Neural crest cell (in vitro differentiated cells): ENCODE measurements around the gene DCN. TPM values are rescaled to one million over a fixed set of nuclear protein-coding genes. Genes with fewer than 3 reads are reported as not detected.

Source experiments
- DNase-seq: peaks from one replicate; pipeline ENCODE4 v3.0.0; 2021; ENCODE audit warnings: low read depth, mixed read lengths, low spot score
- H3K27ac Mint-ChIP-seq: one replicate; pipeline ENCODE4 v1.8.0; 2021; ENCODE audit warnings: mild to moderate bottlenecking, mixed read lengths; ENCODE audit not compliant: unreplicated experiment
- H3K27me3 Mint-ChIP-seq: 2 replicates; pipeline ENCODE4 v1.8.0; 2021; ENCODE audit warnings: low read depth, mild to moderate bottlenecking, mixed read lengths
- H3K36me3 Mint-ChIP-seq: 2 replicates; pipeline ENCODE4 v1.8.0; 2021; ENCODE audit warnings: low read depth, mild to moderate bottlenecking, mixed read lengths
- H3K4me1 Mint-ChIP-seq: 2 replicates; pipeline ENCODE4 v1.8.0; 2021; ENCODE audit warnings: mixed read lengths
- H3K4me3 Mint-ChIP-seq: one replicate; pipeline ENCODE4 v1.8.0; 2021; ENCODE audit warnings: mild to moderate bottlenecking, mixed read lengths
- H3K9me3 Mint-ChIP-seq: 2 replicates; pipeline ENCODE4 v1.8.0; 2021; ENCODE audit warnings: mixed read lengths
- CTCF ChIP-seq: fragments of 200-600 bp; sonication (generic); conservative IDR thresholded peaks from 2 replicates; pipeline ENCODE4 v1.5.0; 2021; ENCODE audit warnings: antibody characterized with exemption, mild to moderate bottlenecking
- total RNA-seq: library from RNA; stranded (reverse); gene quantifications from 2 replicates; pipeline ENCODE4 v1.2.1, GENCODE V29; 2021

The DCN gene
- total RNA-seq, 1 donor from 2014 or later, result 19.6 TPM

- no peak overlapping the region for H3K27ac Mint-ChIP-seq
- H3K4me1 Mint-ChIP-seq, result no peaks in the 10 kb centered on the region
- H3K9me3 Mint-ChIP-seq, result no peaks in the 10 kb centered on the region
- no peaks in the 10 kb centered on the region for H3K36me3 Mint-ChIP-seq
- TF ChIP-seq CTCF, result no peak
- no peaks in the 10 kb centered on the region for H3K27me3 Mint-ChIP-seq
- no peak overlapping the region for H3K4me3 Mint-ChIP-seq
- no peak for DNase-seq
These were observed 79.0 kb downstream of the DCN start for GRCh38 chr12:91103624-91104023.

GRCh38 chr12:91103101-91103500 lies 79.5 kb downstream of the DCN start:
- no peaks in the 10 kb centered on the region for H3K4me1 Mint-ChIP-seq
- no peak overlapping the region for H3K4me3 Mint-ChIP-seq
- no peak for DNase-seq
- H3K27ac Mint-ChIP-seq, result no peak overlapping the region
- H3K9me3 Mint-ChIP-seq, result no peaks in the 10 kb centered on the region
- no peak for TF ChIP-seq CTCF
- no peaks in the 10 kb centered on the region for H3K27me3 Mint-ChIP-seq
- H3K36me3 Mint-ChIP-seq, result no peaks in the 10 kb centered on the region

- Mint-ChIP-seq H3K27me3 (no peaks in the 10 kb centered on the region), H3K9me3 (no peaks in the 10 kb centered on the region), H3K4me1 (no peaks in the 10 kb centered on the region), H3K36me3 (no peaks in the 10 kb centered on the region), H3K27ac (no peak overlapping the region), H3K4me3 (no peak overlapping the region)
- TF ChIP-seq CTCF, result no peak
- DNase-seq, result no peak
These were observed 81.7 kb downstream of the DCN start for GRCh38 chr12:91100906-91101305.

GRCh38 chr12:91099836-91100235 lies 82.8 kb downstream of the DCN start:
- no peak for TF ChIP-seq CTCF
- DNase-seq, result no peak

GRCh38 chr12:91099341-91099740 lies 83.3 kb downstream of the DCN start:
- no peak for TF ChIP-seq CTCF
- no peak for DNase-seq
- no peaks in the 10 kb centered on the region for H3K27me3 Mint-ChIP-seq
- no peak overlapping the region for H3K4me3 Mint-ChIP-seq
- no peak overlapping the region for H3K27ac Mint-ChIP-seq
- peaks cover 2% of the 10 kb centered on the region for H3K9me3 Mint-ChIP-seq
- no peaks in the 10 kb centered on the region for H3K4me1 Mint-ChIP-seq
- H3K36me3 Mint-ChIP-seq, result no peaks in the 10 kb centered on the region

More at GRCh38 chr12:91099836-91100235, 82.8 kb downstream of the DCN start:
- Mint-ChIP-seq H3K27ac (no peak overlapping the region), H3K36me3 (no peaks in the 10 kb centered on the region), H3K4me3 (no peak overlapping the region), H3K9me3 (no peaks in the 10 kb centered on the region), H3K4me1 (no peaks in the 10 kb centered on the region), H3K27me3 (no peaks in the 10 kb centered on the region)

- H3K9me3 Mint-ChIP-seq, result peaks cover 4% of the 10 kb centered on the region
- TF ChIP-seq CTCF, result no peak
- H3K4me3 Mint-ChIP-seq, result no peak overlapping the region
- no peaks in the 10 kb centered on the region for H3K4me1 Mint-ChIP-seq
- no peak for DNase-seq
- no peaks in the 10 kb centered on the region for H3K27me3 Mint-ChIP-seq
- no peaks in the 10 kb centered on the region for H3K36me3 Mint-ChIP-seq
- no peak overlapping the region for H3K27ac Mint-ChIP-seq
These were observed 83.7 kb downstream of the DCN start for GRCh38 chr12:91098941-91099340.
